ENCODE measurements around the gene DKK1.

Gene DKK1

GRCh38 chr10:52313933-52314821, at the start of gene DKK1:
Gene DKK1 (plus strand): TSS chr10:52314281. CDS start chr10:52314435, 154 bp downstream.
- DNase-seq: no peak

- DNase-seq: no peak
These were observed 48.8 kb upstream of the DKK1 start for GRCh38 chr10:52265131-52265926.

GRCh38 chr10:52266858-52267257, 47.2 kb upstream of the DKK1 start:
- DNase-seq: no peak

- DNase-seq: no peak
These were observed 45.3 kb upstream of the DKK1 start for GRCh38 chr10:52268790-52269189.

GRCh38 chr10:52269233-52269632, 44.8 kb upstream of the DKK1 start:
- DNase-seq: no peak

GRCh38 chr10:52276163-52276562, 37.9 kb upstream of the DKK1 start:
- no peak for DNase-seq

GRCh38 chr10:52276986-52277385, 37.1 kb upstream of the DKK1 start:
- no peak for DNase-seq

- DNase-seq: no peak
These were observed 34.5 kb upstream of the DKK1 start for GRCh38 chr10:52279546-52279945.

GRCh38 chr10:52280051-52280450, 34.0 kb upstream of the DKK1 start:
- no peak for DNase-seq

- no peak for DNase-seq
These were observed 30.9 kb upstream of the DKK1 start for GRCh38 chr10:52283174-52283573.

- no peak for DNase-seq
These were observed 29.6 kb upstream of the DKK1 start for GRCh38 chr10:52284416-52285013.

GRCh38 chr10:52287866-52288265, 26.2 kb upstream of the DKK1 start:
- no peak for DNase-seq

GRCh38 chr10:52297747-52298146, 16.3 kb upstream of the DKK1 start:
- no peak for DNase-seq

- no peak for DNase-seq
These were observed 13.3 kb upstream of the DKK1 start for GRCh38 chr10:52300599-52301277.

- no peak for DNase-seq
These were observed 5.6 kb upstream of the DKK1 start for GRCh38 chr10:52308251-52309031.

GRCh38 chr10:52312942-52313255, 1.2 kb upstream of the DKK1 start:
- DNase-seq: no peak

- DNase-seq: no peak
These were observed 687 bp upstream of the DKK1 start for GRCh38 chr10:52313256-52313932.

- DNase-seq: no peak
These were observed 906 bp downstream of the DKK1 start for GRCh38 chr10:52314822-52315552.

- no peak for DNase-seq
These were observed 1.9 kb downstream of the DKK1 start for GRCh38 chr10:52316001-52316400.

- no peak for DNase-seq
These were observed 2.4 kb downstream of the DKK1 start for GRCh38 chr10:52316500-52316899.

- no peak for DNase-seq
These were observed 4.1 kb downstream of the DKK1 start for GRCh38 chr10:52318136-52318701.

All from NCI-H2081 treated with DMSO at 0.1 percent for 48 hours (cell line).